Prostate gland (tissue), 2 donors: ENCODE results near the gene E4F1.

ENCODE experiments used
- POLR2A ChIP-seq: fragments of 450-650 bp; IDR thresholded peaks from one replicate; pipeline ENCODE4 v1.6.1; 2016; ENCODE audit warnings: antibody characterized with exemption, mild to moderate bottlenecking
- POLR2AphosphoS5 ChIP-seq: sonication (generic); formaldehyde crosslinking; IDR thresholded peaks from one replicate; pipeline ENCODE4 v1.6.1; 2017; ENCODE audit warnings: antibody characterized with exemption
- TF ChIP-seq, protein P1 (sequence below), 4 experiments: fragments of 200-600 bp in 2 of 4; fragments of 450-650 bp in 2 of 4; sonication (generic) in 2 of 4; IDR thresholded peaks; 1 replicate in 3 of 4; 2 replicates in 1 of 4; pipeline ENCODE4 v1.5.1; 2016 to 2019; ENCODE audit warnings: antibody characterized with exemption in 4 of 4, mild to moderate bottlenecking in 2 of 4, moderate library complexity in 2 of 4

DNA sequence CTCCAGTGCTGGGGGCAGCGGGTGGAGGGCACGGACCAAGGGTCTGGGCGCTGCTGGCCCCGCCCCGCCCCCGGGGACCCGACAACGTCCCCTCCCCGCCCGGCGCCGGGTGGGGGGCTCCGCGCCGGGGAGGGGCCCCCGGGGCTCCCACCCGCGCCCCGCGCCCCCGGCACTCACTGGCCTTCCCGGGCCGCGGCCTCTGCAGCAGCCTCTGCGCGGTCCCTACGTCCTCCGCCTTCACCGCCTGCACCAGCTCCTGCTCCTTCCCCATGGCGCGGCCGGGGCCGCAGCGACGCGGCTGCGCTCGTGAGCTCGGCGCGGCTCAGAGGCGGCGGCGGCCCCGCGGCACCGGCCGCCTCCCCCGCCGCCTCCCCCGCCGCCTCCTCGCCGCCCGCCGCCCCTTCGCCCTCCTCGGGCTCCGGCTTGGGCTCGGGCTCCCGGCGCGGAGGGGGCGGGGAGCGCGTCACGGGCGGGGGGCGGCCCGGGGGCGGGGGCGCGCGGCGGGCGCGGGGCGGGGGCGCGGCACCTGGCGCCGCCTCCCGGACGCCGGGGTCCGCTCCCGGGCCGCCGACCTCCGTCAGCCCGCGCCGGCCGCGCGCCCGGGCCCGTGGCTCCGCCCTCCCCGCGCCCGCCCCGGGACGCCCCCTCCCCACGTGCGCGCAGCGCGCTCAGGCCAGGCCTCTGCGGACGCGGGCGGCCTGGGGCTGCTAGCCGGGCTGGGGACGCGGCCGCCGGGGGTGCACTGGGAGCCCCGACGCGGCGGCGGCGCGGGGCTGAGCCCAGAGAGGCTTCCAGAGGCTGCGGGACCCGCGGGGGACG, 27.0 kb upstream of the E4F1 start, which contains the start of gene CASKIN1:
- TF ChIP-seq, protein P1, sequence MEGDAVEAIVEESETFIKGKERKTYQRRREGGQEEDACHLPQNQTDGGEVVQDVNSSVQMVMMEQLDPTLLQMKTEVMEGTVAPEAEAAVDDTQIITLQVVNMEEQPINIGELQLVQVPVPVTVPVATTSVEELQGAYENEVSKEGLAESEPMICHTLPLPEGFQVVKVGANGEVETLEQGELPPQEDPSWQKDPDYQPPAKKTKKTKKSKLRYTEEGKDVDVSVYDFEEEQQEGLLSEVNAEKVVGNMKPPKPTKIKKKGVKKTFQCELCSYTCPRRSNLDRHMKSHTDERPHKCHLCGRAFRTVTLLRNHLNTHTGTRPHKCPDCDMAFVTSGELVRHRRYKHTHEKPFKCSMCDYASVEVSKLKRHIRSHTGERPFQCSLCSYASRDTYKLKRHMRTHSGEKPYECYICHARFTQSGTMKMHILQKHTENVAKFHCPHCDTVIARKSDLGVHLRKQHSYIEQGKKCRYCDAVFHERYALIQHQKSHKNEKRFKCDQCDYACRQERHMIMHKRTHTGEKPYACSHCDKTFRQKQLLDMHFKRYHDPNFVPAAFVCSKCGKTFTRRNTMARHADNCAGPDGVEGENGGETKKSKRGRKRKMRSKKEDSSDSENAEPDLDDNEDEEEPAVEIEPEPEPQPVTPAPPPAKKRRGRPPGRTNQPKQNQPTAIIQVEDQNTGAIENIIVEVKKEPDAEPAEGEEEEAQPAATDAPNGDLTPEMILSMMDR (IDR thresholded peaks at IDR 0.05), result no peak
- no peak for TF ChIP-seq POLR2AphosphoS5
- no peak for TF ChIP-seq POLR2A
